NCI-H2029 (cell line): ENCODE measurements around the gene HOXB5.

Experiments
- DNase-seq: peaks from one replicate; lab custom pipeline; 2025; lab: John Stamatoyannopoulos, UW

The HOXB5 gene

DNA sequence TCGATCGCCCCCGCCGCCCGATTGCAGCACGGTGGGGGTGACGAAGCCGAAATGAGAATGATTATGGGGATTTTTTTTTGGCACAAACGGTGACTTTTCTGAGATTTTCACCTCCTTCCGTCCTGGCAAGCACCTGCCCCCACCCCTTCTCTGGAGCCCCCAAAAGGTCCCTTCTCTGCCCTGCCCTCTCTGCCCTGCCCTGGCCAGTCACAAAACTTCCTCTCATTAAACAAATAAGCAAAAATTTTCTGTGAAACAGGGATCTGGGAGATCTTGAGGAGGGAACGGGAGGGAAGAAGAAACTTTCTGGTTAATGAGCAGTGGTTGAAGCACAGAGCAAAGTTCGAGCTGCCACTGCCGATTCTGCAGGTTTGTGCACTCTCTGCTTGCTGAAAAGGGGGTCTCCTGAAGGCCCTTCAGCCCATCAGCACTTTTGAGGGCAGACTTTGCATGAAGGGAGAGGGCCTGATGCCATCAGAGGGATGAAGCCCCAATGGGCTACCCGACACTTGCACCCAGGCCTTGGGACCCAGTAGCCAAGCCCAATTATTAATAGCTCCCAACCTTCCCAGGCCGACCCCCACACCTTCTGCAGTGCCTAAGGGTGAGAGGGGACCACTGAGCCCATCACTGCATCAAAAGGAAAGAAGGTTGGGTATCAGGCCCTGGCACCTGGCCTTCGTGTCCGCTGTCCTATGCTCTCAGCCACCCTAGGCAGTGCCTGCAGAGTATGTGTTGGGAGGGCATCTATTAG, 22.6 kb upstream of the HOXB5 start:
- DNase-seq = no peak

DNA sequence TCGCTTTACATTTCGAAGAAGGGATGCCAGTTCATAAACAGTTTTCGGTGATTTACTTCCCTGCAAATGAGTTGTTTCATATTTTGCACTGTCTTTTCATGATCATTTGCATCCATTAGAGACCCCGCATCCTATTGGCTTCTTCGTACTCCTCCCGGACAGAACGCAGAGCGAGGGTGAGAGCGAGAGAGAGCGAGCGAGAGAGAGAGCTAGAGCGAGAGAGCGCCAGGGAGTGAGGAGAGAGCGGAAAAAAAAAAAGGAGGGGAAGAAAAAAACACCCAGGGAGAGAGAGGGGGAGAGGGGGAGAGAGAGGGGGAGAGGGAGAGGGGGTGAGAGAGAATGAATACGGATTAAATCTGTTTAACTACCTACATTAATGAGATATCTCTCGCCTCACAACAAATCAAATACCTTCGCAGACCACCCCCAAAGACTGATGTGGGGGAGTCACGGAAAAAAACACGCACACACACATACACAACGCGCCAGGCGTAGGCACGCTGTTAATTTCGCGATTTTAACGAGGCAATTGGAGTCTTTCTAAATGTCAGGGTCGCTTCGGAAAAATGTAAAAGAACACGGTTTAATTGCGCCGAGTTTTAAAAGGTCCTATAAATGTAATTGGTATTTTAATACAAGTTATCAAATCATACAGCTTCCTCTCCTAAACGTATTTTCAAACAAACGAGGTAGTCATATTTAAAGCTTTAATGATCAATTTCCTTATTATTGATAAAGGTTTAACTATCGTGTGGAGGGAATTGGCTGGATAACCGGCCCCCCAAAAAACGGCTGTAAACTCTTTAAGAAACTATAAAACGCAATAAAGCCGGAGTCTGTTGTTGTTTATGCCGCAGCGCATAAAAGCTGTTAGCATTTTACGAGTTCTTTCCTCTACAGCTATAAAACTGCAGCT, 21.7 kb upstream of the HOXB5 start, which contains the start of gene HOXB8:
TSS of gene HOXB8 (minus strand) at position 246 of the 916 bp plus-strand sequence. CDS start 588 bp downstream, outside the sequence.
- DNase-seq = no peak

DNA sequence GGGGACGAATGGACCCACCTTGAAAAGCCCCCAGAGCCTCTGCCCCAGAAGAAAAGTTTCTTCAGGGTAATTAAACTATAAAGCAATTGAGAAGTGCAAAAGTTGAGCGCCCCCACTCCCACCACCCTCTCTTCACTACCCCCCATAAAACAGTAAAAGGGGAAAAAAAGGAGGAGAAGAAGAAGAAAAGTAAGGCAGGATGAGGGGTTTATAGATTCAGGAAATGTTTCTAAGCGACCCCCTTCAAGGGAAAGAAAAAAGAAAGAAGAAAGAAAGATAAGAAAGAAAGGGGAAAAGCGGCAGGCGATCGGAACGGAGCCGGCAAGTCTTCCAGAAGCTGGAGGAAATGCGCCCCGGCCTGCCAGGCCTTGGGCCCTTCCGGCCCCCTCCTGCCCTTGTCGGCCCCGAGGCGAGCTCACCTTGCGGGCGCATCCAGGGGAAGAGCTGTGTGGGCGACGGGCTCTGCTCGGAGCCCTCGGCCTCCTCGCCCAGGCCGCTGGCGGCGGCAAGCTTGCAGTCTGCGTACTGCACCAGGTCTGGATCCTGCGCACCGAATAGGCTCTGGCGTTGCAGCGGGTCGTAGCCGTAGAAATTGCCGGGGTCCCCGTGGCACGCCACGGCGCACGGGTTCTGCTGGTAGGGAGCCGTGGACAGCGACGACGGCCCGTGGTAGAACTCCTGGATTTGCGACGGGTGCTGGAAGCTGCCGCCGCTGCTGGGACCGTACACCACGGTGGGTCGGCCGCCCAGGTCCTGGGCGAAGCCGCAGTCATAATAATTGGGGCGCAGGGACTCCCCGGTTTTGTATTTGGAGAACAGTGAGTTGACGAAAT, 20.5 kb upstream of the HOXB5 start:
- no peak for DNase-seq

DNA sequence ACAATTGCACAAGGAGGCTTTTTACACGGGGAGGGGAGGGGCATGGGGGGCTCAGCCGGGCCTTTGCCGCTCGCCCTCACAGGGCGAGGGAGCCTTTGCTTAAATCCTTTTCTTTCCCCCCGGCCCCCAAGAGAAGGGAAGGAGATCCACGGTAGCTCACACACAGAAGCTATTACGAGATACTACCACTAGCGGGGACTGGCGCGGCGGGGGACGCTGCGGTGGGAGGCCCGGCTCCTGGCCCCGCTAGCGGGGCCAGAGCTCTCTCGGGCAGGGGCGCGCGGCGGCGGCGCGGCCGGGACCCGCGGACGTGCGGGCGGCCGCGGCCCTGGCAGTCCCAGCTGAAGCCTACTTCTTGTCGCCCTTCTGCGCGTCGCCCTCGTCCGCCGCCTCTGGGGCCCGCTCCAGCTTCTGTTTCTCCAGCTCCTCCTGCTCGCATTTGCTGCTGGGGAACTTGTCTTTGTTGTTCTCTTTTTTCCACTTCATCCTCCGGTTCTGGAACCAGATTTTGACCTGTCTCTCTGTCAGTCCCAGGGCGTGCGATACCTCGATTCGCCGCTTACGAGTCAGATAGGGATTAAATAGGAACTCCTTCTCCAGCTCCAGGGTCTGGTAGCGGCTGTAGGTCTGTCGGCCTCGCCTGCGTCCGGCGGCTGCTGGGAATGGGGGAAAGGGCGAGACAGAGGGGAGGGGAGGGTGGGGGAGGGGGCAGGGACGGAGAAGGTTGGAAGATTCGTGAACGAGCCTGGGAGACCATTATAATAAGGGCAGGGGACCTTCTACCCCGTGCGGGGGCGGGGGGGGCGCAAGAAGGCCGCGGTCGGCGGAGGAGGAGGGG, 19.5 kb upstream of the HOXB5 start:
- DNase-seq = no peak

DNA sequence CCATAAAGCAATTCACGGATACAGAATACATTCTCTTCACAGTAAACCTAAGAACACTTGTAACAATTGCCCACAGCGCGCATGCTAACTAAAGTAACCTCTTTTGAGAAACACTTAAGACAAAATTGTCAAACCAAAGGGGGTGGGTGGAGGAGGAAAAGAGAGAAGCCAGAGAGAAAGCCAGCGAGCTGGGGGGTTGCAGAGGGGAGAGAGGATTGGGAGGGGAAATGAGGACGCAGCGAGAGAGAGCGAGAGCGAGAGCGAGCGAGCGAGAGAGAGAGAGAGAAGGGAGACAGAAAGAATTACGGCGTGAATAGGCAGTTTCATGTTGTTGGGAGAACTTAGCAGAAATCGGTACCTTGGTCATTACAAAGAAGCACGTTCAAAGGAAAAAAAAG, 18.9 kb upstream of the HOXB5 start:
- peak; percentile 68 for DNase-seq

DNA sequence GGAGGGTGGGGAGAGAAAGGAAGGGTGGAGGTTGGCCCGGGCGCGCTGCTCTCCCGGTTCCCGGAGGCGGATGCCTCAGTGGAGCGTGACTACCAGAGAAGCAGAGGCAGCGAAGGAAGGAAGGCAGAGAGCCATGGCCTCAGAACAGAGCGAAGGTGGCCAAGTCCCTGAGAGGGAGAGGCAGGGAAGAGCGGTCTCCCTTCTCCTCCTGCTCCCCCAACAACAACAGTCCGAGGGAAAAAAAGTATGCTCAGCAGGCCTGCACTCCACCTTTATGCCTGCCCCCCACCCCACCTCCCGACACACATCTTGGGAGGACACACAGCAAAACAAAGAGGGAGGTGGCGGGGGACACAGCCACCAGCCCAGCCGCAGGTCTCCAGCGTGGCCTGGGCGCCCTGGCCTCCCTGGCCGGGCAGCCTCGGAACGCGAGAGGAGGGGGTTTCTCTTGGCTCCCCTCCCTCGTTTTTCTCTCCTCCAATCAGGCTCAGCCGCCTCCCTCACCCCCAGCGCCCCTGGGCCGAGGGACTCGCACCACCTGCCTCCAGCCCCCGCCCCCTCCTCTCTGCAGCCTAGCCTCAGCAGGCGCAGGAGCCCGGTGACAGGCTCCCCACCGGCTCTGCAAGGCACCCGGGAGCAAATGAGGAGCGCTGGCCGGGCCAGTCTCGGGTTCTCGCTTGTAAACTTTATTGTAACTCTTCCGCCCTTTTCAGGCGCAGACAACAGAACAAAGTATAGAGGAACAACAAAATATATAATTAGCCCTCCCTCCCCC, 18.3 kb upstream of the HOXB5 start:
- DNase-seq = peak; percentile 80

DNA sequence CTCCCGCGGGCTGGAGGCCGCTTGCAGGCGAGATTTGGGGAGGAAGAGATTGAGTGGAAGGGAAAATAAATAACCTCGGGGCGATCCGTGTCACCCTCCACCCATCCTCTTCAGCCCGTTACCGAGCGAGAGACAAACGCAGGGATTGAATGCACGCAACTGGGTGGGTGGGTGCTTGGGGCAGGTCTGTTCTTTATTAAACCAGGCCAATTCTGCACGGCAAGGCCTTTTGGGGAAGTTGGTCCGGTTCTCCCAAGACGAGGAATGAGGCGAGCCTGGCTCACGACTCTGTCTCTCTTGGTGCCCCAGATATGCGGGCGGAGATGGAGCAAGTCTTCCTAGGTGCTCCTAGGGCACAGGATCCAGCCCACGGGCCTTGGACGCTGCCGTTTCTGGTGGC, 17.6 kb upstream of the HOXB5 start:
- DNase-seq = no peak

DNA sequence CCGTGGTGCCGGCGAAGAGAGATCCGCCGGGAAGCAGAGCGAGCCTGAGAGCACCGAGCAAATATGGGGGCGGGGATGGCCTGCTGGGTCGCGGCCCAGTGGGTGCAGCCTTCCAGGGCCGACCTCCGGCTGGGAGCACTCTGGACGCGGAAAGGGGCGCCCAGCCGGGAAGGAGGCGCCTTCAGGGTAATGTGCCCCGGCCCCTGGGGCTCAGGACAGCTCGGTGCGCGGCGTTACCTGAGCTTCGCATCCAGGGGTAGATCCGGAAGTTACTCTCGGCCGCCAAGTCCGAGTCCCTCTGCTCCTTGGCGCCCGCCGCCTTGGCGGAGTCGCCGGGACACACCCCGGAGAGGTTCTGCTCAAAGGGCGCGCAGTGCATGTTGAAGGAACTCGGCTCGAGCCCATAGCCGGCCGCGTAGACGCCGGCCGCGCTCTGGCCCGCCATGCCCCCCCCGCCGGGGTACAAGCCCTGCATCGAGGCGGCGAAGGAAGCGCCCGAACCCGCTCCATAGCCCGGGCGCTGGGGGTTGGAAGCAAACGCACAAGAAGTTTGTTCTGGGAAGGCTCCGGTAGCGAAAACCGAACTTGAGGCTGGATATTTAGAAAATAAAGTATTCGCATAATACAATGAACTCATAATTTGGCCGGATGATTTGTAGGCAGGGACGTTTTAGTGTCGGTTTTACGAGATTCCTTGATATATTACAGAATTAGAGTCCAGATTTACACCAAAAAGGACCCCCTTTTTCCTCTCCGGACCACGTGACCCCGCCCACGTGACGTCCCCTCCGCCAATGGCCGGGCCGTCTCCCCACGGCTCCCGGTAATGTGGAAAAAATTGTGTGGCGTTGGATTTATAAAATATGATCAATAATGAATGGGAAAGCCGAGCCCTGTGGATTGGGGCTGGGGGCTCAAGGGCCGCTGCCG, 17.0 kb upstream of the HOXB5 start, which contains the start of gene HOXB7:
TSS of gene HOXB7 (minus strand) at position 736 of the 930 bp plus-strand sequence. CDS start at position 637, 99 bp downstream.
- DNase-seq = peak; percentile 61

DNA sequence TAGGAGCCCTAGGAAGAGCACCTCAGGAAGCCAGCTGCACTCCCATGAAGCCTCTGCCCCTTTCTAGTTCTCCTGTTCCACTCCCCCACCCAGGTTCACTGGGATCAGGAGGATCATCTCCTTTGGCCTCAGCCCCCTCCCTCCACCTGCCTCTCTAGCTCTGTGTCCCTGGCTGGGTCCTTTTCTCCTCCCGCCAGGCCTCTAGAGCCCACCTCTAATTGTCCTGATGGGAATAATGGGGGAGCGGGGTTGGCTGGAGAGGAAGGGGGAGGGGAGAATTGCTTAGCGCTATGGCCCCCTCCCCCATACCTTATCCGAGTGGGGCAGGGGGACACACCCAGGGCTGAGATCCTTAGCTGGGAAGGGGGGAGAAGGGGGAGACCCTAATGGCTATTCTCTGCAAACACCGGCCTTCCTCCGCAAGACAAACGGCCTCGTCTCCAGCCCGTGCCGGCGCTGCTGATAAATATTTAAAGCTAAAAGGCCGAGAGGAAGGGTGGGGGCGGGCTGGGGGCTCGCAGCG, 16.2 kb upstream of the HOXB5 start:
- no peak for DNase-seq

DNA sequence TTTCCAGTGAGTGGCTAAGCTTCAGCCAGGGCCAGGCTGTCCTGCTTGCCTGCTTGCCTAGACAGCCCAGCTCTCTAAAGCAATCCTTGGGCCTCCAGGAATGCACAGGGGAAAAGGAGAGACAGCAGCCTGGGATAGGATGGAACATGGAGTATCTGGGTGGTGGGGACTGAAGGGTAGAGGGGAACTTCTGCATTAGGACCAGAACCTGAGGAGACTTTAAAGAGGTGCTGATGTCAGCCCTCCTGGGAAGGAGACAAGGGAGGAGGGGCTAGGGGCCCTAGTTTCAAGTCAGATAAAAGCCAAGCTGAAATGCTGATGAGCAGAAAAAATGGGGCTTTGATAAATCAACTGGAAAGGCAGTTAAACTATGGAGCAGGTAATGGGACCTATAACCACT, 15.5 kb upstream of the HOXB5 start:
- DNase-seq = no peak

DNA sequence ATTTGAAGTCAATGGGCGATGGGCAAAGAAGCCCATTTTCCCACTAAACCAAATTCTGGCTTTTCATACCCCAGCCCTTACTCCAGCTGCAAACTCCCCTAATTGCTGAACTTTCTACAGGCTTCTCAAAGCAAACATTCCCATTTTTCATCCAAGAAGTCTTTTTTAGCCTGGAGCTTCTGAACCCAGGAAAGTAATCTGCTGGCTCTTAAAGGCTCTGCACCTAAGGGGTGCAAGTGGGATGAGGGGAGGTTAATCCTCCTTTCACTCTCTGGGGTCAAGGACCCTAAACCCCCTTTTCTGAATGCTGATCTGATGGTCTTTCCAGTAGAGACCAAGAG, 14.9 kb upstream of the HOXB5 start:
- DNase-seq = no peak

DNA sequence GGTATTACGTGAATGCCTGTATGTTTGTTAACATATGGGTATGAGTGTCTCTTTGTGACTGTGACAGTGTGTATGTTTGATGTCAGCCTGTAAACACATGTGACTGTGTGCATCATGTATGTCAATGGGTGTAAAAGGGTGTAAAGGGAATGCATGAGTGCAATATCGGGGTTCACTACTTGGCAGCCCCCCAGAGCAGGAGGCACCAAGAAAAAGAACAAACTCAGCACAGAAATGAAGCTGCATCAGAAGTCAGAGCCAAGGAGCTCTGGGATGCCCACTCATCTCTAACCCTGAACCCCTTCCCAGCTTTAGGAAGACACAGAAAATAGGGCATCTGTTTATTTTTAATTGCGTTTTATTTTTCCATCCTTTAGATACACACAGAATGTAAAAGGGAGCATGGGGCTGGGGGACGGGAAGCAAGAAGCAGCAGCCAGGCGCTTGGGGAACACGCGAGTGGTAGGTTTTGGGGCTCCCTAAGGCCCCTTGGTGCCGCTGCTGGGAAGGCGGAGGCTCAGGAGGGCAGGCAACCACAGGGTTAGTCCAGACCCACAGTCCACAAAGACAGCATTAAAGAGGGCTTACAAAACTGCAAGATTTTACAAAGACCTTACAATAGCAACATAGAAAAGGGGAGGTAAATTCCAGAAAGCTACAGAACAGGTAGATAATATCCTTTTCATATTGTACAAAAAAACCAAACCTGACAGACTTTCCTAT, 13.5 kb upstream of the HOXB5 start:
- DNase-seq = no peak

DNA sequence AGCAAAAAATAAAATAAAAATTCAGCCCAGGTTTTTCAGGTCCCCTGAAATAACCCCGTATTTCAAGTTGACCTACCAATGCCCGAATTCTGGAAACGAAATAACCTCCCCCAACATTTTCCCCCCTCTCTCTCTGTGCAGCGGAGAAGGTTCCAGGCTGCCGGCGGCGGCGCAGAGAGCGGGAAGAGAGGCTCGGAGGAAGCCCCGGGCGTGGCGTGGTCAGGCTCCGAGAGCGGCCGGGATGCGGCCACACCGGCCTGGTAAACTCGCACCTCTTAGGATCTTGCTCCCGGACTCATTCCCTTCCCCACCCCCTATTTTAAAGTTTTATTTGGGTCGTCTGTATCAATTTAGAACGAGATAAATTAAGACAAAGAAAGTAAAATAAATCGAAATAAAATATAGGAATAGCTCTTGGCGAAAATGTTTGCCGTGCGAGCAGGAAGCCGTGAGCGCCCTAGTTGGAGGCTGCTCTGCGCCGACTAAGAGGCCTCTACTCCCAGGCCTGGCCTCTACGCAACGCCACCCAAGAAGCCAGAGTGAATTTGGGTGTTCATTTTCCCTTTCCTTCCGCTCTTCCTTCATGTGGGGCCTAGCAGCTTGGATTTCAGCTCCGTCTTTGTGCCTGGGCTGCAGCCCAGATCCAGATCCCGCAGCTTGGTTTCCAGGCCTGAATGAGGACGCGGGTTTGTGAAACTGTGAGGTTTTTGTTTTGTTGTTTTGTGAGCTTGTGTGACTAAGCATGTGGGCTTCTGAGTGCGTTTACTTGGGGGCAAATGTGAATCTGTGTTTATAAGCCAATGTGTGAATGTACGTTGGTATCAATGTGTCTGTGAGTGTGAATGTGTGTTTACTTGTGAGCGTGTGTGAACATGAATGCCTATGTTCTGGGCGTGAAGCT, 12.7 kb upstream of the HOXB5 start:
- DNase-seq = no peak

DNA sequence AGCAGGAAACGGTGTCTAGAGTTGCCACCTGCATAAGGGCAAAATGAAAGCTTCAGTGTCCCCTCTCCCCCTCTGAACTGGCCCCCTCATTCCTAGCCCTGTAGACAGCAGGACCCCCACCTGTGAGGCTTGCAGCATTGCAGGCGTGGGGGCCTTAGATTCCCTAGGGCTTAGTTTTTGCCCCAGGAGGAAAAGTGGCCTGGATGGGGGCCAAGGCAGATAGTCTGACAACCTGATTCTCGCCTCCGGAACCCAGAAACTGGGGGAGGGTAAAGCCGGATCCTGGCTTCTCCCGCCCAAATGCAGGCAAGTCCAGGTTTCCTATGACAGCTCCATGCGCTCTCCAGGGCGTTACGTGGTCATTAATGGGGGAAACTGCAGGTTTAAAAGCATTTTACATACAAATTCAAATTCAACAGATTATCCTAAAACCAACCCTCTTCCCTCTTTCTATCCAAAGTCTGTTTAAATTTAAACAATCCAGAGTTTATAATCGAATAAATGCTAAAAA, 11.9 kb upstream of the HOXB5 start:
- no peak for DNase-seq

DNA sequence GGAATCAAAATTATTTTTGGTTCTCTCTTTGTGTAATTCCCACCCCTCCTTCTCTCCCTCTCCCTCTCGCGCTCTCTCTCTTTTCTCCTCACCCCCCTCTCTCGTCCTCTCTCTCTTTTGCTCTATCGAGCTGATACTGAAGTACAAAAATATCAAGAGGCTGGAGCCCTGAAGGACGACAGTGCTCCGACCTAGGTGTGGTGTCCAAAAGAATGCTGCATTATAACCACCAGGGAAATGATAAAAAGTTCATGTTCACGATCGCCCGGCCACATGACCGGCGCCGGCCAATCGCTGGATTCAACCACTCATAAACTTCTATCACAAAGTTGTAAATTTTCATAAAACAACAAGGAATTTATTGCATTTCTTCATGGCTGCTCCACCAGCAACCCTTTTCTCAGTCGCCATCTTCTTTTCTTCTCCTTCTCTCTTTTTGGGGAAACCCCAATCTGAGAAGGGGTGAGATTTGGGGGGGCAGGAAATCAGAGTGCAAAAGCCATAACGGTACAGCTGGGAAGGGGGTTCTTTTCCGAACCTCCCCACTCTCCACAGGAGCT, 11.3 kb upstream of the HOXB5 start, which contains the start of gene HOXB6:
TSS of gene HOXB6 (minus strand) at position 217 of the 560 bp plus-strand sequence. CDS start 6,836 bp downstream, outside the sequence.
- DNase-seq = no peak

DNA sequence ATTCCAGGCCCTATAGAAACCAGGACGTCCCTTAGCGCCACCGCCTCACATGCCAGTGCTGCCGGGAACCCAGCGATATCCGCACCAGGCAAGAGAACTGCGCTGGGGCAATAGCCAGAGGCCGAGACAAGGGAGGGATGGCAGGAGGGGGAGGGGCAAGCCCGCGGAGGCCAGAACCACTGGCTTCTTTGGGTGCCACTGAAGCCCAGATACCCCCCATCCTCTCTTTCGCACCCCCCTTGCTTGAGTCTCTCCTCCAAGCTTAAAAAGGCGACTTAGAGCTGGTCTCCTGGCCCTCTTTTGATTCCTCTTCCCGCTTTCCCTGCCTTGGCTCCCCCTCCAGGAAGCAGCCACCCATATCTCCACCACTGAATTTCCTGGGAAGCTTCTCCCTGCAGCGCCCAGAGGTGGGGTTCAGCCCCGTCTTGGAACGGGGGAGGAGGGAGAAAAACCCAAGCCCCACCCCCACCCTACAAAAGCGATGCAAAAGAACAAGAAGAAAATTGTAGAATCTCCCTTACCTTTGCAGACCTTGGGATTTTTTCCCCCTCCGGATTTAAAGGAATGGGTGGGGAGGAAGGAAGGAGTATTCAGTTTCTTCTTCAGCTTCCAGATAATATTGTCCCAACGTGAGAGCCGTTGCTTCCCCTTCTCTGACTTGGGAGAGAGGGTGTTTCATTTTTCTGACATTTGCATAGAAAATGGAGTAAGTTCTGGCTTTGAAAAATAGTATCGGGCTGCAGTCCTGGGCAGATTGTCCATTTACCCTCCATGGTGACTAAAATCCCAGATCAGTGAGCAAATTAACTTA, 10.6 kb upstream of the HOXB5 start:
- no peak for DNase-seq
